HG02852 (cell line): Measurements from ENCODE around the gene PALS1.
A peak's percentile ranks its signal among the peaks of the same experiment; 100 is the strongest.

Experiments
- ATAC-seq: cut with Tn5 transposase; IDR thresholded peaks from one replicate; pipeline ENCODE4 v1.9.1; 2021; ENCODE audit warnings: mild to moderate bottlenecking, moderate library complexity; ENCODE audit not compliant: unreplicated experiment

PALS1 gene

DNA sequence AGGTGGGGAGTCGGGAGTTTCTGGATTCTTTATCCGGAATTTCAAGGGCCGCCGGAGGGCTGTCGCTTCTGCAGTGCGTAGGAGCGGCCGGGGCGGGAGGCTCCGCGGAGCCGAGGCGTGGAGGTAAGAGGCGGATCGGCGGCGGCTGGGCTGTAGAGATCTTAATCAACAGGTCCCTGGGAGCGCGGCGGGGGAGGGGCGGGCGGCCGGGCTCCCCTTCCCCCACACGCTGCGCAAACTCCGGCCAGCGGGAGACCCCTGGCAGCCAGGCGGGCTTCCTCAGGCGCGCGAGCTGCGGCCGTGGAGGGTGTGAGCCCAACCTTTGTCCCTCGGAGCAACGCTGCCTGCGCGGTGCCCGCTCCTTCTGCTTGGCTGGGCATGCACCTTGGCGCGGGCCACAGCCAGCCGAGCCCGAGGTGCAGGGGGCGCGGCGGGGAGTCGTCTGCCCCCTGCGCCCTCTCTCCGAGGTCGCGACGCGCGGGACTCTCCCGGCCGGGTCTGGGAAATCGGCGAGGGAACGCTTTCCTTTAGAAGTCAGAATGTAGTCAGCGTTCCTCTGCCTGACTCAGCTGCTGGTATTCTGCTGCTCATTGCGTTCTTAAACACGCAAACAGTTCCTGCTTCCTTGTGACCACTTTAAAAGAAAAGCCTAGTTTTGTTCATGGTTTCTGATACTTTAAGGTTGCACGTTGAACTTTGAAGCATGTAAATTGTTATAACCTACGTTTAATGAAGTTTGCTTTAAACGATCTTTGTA, at the start of gene PALS1:
Gene PALS1, plus strand, starts transcription at position 25 of the 757 bp plus-strand sequence. CDS start 37,736 bp downstream, outside the sequence.
- peak; percentile 42 for ATAC-seq

DNA sequence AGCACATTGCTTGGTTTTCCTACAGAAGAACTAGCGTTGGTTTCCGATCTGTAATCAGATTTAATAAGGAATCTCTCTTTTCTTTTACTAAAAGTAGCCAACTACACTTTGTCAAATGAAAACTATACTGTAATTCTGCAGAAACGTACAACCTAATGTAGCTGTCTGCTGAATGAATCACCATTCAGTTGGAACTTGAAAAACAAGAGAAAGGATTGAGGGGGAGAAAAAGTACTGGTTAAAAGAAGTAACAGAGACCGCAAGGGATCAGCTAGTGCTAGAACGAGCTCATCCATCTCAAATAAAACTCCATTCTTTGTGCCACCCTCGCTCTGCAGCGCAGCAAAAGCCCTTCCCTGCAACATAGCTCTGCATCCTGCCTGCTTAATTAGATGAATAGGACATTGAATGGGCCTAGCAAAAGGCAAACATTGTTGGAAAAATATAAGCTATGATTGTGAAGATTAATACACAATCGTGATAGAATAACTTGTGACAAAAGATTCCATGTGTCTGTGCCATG, 49.4 kb upstream of the PALS1 start:
- no peak for ATAC-seq

DNA sequence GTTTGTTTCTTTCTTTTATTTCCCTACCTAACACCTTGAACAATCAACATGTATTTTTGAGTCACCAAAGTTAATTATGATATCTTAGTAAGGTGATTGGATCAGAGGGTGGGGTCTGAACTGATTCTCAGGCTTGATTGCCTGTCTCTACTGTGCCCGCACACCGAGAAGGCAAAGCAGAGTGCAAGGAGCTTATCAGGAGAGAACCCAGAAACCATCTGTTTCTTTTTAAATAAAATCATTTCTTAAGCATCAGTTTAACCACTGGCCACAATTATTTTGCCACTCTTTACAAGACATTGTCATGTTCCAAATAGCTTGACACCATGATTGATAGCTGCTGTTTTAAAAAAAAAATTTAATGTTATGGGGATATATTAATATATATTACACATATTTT, 48.9 kb upstream of the PALS1 start:
- no peak for ATAC-seq

DNA sequence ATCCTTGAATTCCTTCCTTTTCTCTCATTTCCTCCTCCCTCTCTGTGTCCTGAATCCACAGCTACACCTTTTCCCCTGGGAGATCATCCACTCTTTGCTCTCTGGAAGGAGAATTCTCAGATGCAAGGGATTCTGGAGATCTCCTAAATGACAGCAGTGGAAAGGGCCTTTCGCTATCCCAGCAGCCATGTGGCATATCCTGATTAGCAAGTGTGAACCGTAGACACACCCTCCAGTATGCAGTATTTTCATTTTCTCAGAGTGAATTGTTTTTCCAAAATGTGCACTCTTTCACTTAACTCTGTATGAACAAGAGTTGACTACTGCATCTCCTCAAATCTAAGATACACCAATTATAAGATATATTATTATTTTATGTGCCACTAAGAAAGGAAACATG, 46.0 kb upstream of the PALS1 start:
- ATAC-seq = no peak

DNA sequence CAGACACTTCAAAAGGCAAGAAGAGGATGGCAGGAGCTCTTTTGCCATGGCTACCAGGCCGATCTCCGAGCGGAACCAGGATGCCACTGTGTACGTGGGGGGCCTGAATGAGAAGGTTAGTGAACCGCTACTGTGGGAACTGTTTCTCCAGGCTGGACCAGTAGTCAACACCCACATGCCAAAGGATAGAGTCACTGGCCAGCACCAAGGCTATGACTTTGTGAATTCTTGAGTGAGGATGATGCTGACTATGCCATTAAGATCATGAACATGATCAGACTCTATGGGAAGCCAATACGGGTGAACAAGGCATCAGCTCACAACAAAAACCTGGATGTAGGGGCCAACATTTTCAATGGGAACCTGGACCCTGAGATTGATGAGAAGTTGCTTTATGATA, 42.2 kb upstream of the PALS1 start:
- ATAC-seq = no peak

DNA sequence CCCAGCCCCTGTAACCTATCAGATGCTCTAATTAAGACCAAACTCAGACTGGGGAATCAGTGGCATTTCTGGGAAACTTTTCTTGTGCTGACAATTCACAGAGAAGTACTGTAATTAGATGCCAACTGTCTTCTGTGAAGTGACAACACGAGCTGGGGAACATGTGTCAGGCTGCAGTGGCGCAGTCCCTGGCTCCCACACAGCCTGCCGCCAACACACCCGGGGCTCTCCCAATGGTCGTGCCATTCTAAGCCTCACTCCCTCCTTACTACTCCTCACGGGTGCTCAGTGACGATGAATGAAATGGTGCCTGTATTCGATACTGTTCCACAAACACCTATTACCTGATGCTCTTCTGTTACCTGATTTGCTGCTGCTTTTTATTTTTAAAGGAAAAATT, 33.4 kb upstream of the PALS1 start:
- no peak for ATAC-seq

DNA sequence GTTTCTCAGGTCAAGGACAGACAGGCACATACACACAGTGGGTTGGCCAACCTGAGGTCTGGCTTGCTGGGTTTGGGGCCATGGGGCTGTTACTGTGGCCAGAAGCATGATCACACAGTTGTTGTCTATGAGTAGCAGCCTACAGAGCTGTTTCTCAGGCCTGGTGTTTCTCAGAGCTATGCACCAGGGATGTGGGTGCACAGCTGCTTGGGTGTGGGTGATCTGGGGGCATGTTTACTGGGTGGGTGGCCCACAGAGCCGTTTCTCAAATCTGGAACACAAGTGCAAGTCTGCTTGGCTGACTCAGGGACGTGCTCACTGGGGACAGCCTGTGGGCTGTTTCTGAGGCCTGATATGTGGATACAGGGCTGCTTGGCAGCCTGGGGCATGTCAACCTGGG, 23.1 kb upstream of the PALS1 start:
- no peak for ATAC-seq

DNA sequence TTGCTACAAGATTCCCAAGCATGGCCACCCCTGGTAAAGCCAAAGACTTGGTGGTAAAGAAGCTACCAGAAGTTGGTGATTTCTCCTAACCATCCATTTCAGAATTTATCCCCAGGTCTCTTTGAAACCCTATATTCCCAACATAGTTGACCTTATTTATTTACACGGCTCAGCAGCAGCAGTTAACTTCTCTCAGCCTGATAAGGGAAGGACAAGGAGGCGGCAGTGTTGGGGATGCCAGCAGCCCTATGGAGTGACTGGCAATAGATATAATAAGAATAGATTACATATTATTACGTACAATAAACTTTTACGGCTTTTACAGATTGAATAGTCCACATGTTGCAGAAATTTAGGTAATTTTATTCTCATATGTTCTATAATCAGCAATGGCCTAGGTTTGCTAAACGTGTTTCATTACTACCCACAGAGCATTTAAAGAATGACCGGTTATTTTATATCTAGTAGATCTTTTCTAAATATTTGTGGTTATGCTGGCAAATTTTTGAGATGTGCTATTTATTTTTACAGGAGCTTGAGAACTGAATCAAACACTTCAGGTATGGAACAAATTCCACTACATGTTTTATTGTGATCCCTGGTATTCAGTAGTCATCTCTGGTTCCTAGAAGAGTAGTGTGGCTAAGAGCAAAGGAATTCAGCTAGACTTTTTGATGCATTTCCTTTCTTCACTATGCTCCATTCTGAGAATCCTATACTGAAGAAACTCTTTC, 19.8 kb upstream of the PALS1 start:
- ATAC-seq = no peak

DNA sequence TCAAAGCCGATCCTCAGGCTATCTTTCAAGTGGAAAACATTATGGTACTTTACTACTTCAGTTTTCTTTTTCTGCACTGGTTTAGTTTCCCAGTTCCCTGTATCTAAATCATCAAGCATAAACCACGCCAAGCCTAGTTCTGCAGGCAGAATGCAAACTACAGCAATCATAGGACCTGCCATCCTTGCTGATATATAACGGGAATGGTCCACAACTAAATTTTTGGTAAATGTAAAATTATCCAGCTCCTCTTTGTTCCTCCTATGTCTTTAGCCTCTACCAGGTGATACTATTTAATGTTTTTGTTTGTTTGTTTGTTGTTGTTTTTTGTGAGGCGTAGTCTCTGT, 19.3 kb upstream of the PALS1 start:
- no peak for ATAC-seq

DNA sequence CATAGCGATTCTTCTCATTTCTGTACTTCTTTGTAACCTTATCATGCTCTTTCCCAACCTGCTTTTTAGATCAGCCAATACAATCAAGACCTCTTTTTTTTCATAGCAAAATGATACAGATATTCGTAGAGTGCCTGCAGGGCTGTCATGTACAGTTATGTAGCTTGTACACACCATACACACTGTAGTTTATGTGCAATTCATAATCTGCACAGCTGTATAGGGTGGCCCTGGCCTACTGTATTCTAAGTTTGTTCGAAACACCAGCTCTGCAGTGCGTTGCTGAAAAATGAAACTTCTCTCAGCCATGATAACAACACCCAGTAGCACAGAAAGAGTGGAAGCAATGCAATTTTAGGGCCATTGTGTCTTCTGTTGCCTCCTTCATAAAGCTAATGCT, 15.7 kb upstream of the PALS1 start:
- no peak for ATAC-seq

DNA sequence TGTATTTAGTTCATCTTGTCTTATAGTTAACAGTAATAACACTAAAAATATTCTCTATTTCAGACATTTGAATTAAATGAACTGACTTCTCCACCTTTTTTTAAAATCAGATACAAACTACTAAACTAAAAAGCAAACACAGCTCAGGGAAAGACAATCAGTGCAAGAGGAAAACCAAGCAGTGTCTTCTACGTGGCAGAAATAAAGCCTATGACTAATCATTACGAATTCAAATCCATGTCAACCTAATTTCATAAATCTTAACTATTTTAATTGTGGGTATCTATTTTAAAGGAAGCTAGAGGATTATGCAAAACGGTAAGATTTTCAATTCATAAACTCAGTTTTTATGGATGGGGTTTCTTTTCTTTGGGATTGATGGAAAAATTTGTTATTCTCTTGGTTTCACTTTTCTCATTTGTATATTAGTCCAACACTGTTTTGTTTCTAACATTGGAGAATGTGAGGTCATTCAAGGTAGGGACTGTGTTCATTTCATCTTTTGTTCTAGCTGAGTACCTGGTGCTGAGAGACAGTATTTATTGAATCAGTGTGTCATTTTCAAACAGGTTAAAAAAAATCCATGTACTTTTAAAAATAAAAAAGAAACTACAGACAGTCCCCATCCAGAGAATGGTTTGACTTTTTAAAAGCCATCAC, 12.8 kb upstream of the PALS1 start:
- no peak for ATAC-seq

DNA sequence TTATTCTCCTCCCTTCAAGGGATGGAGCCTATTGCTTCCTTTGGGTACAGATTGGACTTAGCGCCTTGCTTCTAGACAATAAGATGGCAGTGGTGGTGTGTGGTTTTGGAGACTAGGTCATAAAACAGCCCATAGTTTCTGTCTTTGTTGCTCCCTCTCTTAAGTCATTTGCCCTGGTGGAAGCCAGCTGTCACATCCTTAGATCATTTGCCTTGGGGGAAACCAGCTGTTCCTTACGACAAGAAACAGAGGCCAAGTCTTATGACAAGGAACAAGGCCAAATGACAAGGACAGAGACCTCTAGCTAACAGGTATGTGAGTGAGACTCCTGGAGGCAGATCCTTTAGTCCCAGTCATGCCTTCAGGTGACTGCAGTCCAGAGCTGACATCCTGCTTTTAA, 9.2 kb upstream of the PALS1 start:
- ATAC-seq = no peak

DNA sequence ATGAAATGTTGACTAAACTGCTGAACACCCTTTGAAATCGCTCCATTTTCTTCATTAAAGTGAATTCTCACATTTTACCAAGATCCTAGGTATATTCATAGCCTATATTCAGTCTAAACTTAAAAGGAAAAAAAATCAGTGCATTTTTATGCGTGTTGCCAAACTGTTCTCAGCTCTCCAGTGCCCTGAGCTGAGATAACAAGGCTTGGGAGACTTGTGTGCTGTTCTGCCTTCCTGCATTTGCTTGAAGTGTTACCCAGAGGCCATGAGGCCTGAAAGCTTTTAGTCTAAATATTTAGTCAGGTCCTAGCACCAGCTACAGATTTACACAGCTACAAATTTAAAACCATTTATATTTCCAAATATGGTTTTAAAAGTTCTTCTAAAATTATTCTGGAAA, 8.6 kb upstream of the PALS1 start:
- no peak for ATAC-seq

DNA sequence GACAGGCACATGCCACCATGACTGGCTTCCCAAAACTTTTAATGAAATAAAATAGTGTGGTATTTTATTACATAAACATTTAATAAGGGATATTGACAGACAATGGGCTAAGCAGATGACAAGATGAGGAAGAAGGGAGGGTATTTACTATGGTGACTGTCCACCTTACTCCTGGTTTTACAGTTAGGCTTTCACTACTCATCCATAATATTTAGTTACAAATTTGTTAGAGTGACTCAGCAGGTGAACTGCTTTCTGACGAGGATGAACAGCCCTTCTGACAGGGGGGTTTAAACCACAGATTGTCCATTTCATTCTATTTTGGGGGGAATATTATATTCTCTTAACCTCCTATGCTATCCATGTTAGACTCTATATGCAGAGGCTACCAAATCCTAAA, 3.6 kb upstream of the PALS1 start:
- no peak for ATAC-seq

DNA sequence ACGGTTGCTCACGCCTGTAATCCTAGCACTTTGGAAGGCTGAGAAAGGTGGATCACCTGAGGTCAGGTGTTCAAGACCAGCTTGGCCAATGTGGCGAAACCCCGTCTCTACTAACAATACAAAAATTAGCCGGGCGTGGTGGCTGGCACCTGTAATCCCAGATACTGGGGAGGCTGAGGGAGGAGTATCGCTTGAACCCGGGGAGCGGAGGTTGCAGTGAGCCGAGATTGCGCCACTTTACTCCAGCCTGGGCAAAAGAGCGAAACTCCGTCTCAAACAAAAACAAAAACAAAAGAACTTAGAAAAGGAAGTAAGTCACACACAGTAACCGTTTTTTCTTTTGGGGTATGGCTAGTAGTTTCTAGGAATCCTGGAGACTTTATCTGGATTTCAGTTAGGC, 1.7 kb upstream of the PALS1 start:
- no peak for ATAC-seq

DNA sequence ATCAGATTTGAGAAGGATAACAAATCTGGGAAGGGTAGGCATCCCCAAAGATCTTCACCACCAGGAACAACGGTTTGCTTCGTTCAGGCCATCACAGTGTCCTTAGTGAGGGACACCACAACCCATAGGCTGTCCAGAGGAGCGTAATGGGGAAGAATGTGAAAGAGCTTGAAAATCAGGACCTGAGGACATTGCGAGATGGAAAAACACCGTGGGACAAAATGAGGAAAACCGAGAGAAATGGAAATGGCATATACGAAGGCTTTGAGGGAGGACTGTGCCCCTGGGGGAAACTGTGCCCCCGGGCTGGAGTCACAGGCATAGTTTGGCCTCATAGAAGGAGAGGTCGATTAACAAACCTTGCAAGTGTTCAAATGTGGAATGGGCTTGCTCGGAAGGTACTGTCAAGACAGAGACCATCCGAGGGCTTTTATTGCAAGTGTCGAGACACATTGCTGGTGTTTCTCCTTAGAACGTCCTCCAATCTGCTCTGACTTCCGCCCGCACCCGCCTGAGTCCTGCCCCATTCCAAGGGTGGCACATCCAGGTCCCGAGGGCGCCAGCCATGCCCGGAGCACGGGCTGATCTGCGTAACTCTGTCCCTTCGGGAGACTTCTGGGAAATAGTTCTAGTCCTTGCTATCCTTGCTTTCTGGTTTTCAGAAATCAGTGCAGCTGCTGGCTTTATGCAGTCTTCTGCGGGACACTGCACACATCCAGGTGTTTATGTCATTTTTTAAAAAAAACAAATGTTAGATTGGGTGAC, 885 bp upstream of the PALS1 start:
- ATAC-seq = no peak

DNA sequence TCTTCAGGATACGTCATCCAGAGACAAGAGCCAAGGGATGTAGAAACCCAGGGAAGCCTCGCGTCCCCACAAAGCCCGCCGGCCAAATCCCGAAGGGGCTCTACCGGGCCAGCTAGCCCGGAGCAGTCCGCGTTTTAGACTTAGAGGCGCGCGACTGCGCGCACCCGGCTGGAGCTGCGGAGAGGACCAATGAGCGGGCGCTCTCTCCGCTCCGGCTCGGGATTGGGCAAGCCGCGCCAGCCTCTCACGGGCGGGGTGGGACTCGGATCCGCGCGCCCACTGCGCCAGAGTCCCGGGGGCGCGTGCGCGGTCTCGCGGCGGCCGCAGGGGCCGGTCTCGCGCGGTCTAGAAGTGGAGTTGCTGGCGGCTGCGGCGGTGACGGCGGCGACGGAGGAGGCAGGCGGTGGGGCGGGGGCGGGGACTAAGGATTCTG, 241 bp upstream of the PALS1 start:
- ATAC-seq = peak; percentile 89

DNA sequence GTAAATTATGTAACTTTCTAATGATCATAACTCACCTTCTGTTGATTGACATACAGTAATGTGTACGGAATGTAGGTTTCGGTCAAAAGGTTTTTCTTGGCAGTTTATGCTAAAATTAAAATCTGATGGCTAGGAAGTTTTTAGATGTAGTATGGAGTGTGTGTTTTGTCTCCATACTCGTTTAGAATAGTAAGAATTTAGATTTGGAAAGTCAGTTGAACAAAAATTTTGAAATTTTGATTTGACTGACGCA, 859 bp downstream of the PALS1 start:
- ATAC-seq = no peak

DNA sequence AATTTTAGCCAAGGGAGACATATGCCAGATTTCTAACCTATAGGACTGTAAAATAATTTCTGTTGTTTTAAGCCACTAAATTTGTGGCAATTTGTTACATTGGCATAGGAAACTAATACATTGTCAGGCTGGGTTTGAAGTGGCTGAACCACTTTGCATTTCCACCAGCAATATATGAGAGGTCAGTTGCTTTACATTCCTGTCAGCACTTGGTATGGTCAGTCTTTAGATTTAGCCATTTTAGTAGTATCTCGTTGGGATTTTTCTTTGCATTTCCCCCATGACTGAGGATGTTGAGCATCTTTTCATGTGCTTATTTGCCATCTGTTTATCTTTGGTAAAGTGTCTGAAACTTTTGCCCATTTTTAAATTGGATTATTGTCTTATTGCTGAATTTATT, 3.9 kb downstream of the PALS1 start:
- no peak for ATAC-seq

DNA sequence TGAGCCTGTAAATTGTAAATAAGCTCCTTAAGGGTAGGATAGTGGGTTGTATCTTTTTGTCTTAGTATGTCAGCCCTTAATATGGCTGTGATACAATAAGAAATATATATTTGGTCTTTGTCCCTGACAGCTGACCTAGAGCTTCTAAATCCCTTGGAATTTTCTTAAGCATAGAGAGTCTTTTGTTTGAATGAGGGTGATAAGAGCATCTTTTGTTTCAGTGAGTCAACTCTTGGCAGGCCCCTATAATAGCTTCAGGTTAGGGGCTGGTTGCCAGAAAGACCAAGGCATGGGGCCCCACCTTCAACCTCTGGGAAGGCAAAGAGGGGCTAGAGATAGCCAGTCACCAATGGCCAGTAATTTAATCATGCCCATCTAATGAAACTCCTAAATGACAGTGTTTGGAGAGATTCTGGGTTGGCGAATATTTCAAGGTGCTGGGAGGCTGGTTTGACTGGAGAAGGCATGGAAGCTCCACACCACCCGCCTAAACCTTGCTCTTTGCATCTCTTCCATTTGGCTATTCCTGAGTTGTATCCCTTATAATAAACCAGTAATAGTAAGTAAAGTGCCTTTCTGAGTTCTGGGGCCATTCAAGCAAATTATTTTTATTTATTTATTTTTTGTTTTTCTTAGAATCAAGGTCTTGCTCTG, 10.5 kb downstream of the PALS1 start:
- no peak for ATAC-seq

DNA sequence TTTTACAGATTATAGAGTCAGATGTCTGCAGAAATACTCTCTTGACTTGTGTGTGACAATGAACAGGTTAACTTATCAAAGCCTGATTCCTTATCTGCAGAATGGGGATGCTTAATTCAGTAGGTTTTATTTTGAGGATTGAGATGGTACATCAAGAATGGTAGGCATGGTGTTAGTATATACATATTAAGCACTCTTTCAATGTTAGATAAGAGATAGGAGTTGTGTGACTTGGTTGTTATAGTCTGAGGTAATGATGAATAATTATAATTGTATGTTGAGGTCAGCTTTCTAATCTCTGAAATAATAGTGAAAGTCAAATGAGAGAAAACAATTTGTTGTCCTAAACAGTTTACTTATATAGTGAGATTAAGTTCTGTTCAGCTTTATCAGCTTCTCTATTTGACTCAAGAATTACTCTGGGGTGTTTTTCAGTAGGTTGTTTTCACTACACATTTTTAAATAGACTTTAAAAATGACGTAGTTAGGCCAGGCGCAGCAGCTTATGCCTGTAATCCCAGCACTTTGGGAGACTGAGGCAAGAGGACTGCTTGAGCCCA, 11.9 kb downstream of the PALS1 start:
- no peak for ATAC-seq
